Left ventricle myocardium inferior (tissue), 1 donor: ENCODE data around the gene UBA1. TPM values are rescaled to one million over a fixed set of nuclear protein-coding genes. Genes with fewer than 3 reads are reported as not detected.

ENCODE experiments used
- DNase-seq: peaks from one replicate; pipeline ENCODE4 v3.0.0-alpha.2; 2020
- H3K27ac ChIP-seq: fragments of 200-600 bp; replicated peaks from 2 replicates; pipeline ENCODE4 v1.8.0; 2021
- H3K27me3 ChIP-seq: fragments of 200-600 bp; 2 replicates; pipeline ENCODE4 v1.8.0; 2021; ENCODE audit warnings: low read depth
- H3K36me3 ChIP-seq: fragments of 200-600 bp; 2 replicates; pipeline ENCODE4 v1.8.0; 2021
- H3K4me1 ChIP-seq: fragments of 200-600 bp; 2 replicates; pipeline ENCODE4 v1.8.0; 2021
- H3K4me3 ChIP-seq: fragments of 200-600 bp; 2 replicates; pipeline ENCODE4 v1.8.0; 2021; ENCODE audit warnings: mild to moderate bottlenecking, moderate library complexity
- H3K9me3 ChIP-seq: fragments of 200-600 bp; replicated peaks from 2 replicates; pipeline ENCODE4 v1.8.0; 2021
- CTCF ChIP-seq: fragments of 200-600 bp; IDR thresholded peaks from 2 replicates; pipeline ENCODE4 v1.8.0; 2021; ENCODE audit warnings: antibody characterized with exemption, mild to moderate bottlenecking, borderline replicate concordance
- intact Hi-C: fragments of 100-400 bp; cut with micrococcal nuclease; formaldehyde crosslinking; loops from one replicate; pipeline ENCODE4 v1.11.0; 2022
- long read RNA-seq: library from polyadenylated mRNA; unstranded; transcript quantifications from one replicate; pipeline ENCODE4 v2.0.0, GENCODE V29; 2021
- total RNA-seq: library from RNA; stranded (reverse); fragmentation: NEBNext Ultra II Directional; extraction: Animal tissue kit (Norgen Biotek cat#: 25700); gene quantifications from one replicate; pipeline ENCODE4 v1.2.1, GENCODE V29; 2021
- donor health status: DM: no; HTN: yes; CAD: no; lungs with severe emphysema.

Gene UBA1
- 99.8 TPM for total RNA-seq
- long read RNA-seq, transcript UBA1-203 (26 exons, 3,466 nt) = minor isoform, 18 of 245 reads
- long read RNA-seq, transcript UBA1-201 (26 exons, 3,559 nt) = major isoform, 110 of 245 reads
- long read RNA-seq, partial matches to known transcripts = 62 of 245 reads
- long read RNA-seq, other reads (novel, unspliced or antisense) = 55 of 245 reads

GRCh38 chrX:47193475-47194193 is at the start of gene UBA1:
Gene UBA1 (plus strand): TSS chrX:47193829. CDS start chrX:47198803, 4,974 bp downstream.
- TF ChIP-seq CTCF = peak; percentile 71
- H3K36me3 ChIP-seq = peaks cover 1% of the 10 kb centered on the region
- intact Hi-C loops = loop anchor here (10.0 kb wide), 1 partner anchor 191 kb away; no protein-coding TSS in a partner anchor

GRCh38 chrX:47143894-47144625 is 49.6 kb upstream of the UBA1 start:
- Histone ChIP-seq H3K4me3 (peak overlapping the region; percentile 78), H3K27ac (peak overlapping the region; percentile 97), H3K36me3 (peaks cover 5% of the 10 kb centered on the region), H3K4me1 (peaks cover 35% of the 10 kb centered on the region), H3K27me3 (no peaks in the 10 kb centered on the region), H3K9me3 (no peaks in the 10 kb centered on the region)
- intact Hi-C loops = no loop called here
- DNase-seq = no peak
- TF ChIP-seq CTCF = no peak

More at GRCh38 chrX:47193475-47194193, at the start of gene UBA1:
- Histone ChIP-seq H3K9me3 (no peaks in the 10 kb centered on the region), H3K27ac (peak within 1 kb of the TSS; percentile 97), H3K4me1 (peaks cover 52% of the 10 kb centered on the region), H3K27me3 (no peaks in the 10 kb centered on the region), H3K4me3 (peak within 1 kb of the TSS; percentile 82)
- peak; percentile 90 for DNase-seq

GRCh38 chrX:47144626-47145394 is 48.8 kb upstream of the UBA1 start, which contains the start of the genes NDUFB11 and RBM10:
Gene NDUFB11 (minus strand): TSS chrX:47144702. CDS start chrX:47144679, 23 bp downstream.
Gene RBM10 (plus strand): TSS chrX:47145221. CDS start chrX:47147482, 2,261 bp downstream.
- peak within 1 kb of the TSS; percentile 97 for H3K27ac ChIP-seq
- no peaks in the 10 kb centered on the region for H3K27me3 ChIP-seq
- H3K4me3 ChIP-seq = peak within 1 kb of the TSS; percentile 78
- H3K4me1 ChIP-seq = peaks cover 35% of the 10 kb centered on the region
- H3K9me3 ChIP-seq = no peaks in the 10 kb centered on the region
- TF ChIP-seq CTCF = peak; percentile 78
- peaks cover 5% of the 10 kb centered on the region for H3K36me3 ChIP-seq
- intact Hi-C loops = no loop called here
- DNase-seq = peak; percentile 93

GRCh38 chrX:47145395-47146120 is 48.1 kb upstream of the UBA1 start:
- Histone ChIP-seq H3K4me3 (peak overlapping the region; percentile 78), H3K27ac (peak overlapping the region; percentile 97), H3K9me3 (no peaks in the 10 kb centered on the region), H3K36me3 (peaks cover 5% of the 10 kb centered on the region), H3K4me1 (peaks cover 35% of the 10 kb centered on the region), H3K27me3 (no peaks in the 10 kb centered on the region)
- intact Hi-C loops = no loop called here
- TF ChIP-seq CTCF = no peak
- DNase-seq = no peak
